HepG2 (cell line): ENCODE measurements around the gene UBQLN1.

ENCODE experiments used
- CTCF ChIP-seq: sonication (generic); formaldehyde crosslinking; IDR thresholded peaks from 2 replicates; pipeline ENCODE4 v1.5.0; 2020; ENCODE audit warnings: mild to moderate bottlenecking, missing genetic modification reagents, moderate library complexity
- EP300 ChIP-seq, 3 experiments: sonication (generic) in 1 of 3; formaldehyde crosslinking in 1 of 3; IDR thresholded peaks; 2 replicates each; pipeline versions ENCODE4 v1.5.1 to v1.6.1; 2011 to 2020; ENCODE audit warnings: low read depth in 2 of 3, low read length in 2 of 3, borderline replicate concordance in 1 of 3, improper control_type of control experiment in 1 of 3, mild to moderate bottlenecking in 1 of 3, missing genetic modification reagents in 1 of 3, moderate library complexity in 1 of 3
- ZNF776 ChIP-seq: sonication (generic); formaldehyde crosslinking; IDR thresholded peaks from 2 replicates; pipeline ENCODE4 v1.4.0; 2020; ENCODE audit warnings: mild to moderate bottlenecking, missing genetic modification reagents
- TF ChIP-seq, protein P1 (sequence below): sonication (generic); formaldehyde crosslinking; IDR thresholded peaks from 2 replicates; pipeline ENCODE4 v1.9.0; 2021; ENCODE audit warnings: missing genetic modification reagents, mild to moderate bottlenecking, borderline replicate concordance

GRCh38 chr9:83744206-83744605 is 36.4 kb upstream of the UBQLN1 start:
- no peak for TF ChIP-seq ZNF776 (CRISPR knock-in tag)
- TF ChIP-seq EP300 (IDR thresholded peaks at IDR 0.05; ENCODE audit: low read depth in 2 of 2, low read length in 2 of 2), result no peak
- TF ChIP-seq EP300 (CRISPR knock-in tag; IDR thresholded peaks at IDR 0.05; ENCODE audit: borderline replicate concordance), result no peak
- TF ChIP-seq, protein P1, sequence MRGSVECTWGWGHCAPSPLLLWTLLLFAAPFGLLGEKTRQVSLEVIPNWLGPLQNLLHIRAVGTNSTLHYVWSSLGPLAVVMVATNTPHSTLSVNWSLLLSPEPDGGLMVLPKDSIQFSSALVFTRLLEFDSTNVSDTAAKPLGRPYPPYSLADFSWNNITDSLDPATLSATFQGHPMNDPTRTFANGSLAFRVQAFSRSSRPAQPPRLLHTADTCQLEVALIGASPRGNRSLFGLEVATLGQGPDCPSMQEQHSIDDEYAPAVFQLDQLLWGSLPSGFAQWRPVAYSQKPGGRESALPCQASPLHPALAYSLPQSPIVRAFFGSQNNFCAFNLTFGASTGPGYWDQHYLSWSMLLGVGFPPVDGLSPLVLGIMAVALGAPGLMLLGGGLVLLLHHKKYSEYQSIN (CRISPR knock-in tag), result no peak
- no peak for TF ChIP-seq CTCF (CRISPR knock-in tag)
